Stimulated activated CD8-positive, alpha-beta memory T cell treated with anti-CD3 and anti-CD28 coated beads, Interleukin-2, amount 100 ng/mL, for 48 hours (primary cell): Measurements from ENCODE around the gene TMEM62.
"Not testable (repeated sequence)": the region's sequence is repeated elsewhere in the genome, so short reads cannot be mapped to it uniquely, and the experiment has no call there.

Experiments
- DNase-seq, 2 donors: peaks; one replicate each; pipeline ENCODE4 v3.0.0-alpha.2; 2020; ENCODE audit warnings: low read depth in 2 of 2

Gene TMEM62

GRCh38 chr15:43121863-43122262, 11.5 kb upstream of the TMEM62 start:
- no peak for DNase-seq

GRCh38 chr15:43125100-43125661, 8.2 kb upstream of the TMEM62 start:
- no peak for DNase-seq

GRCh38 chr15:43126356-43126755, 7.0 kb upstream of the TMEM62 start:
- no peak for DNase-seq

- no peak for DNase-seq
These were observed 5.6 kb upstream of the TMEM62 start for GRCh38 chr15:43127752-43128151.

- DNase-seq = not testable (repeated sequence)
These were observed 5.0 kb upstream of the TMEM62 start for GRCh38 chr15:43128174-43128979.

- DNase-seq = no peak
These were observed 4.4 kb upstream of the TMEM62 start for GRCh38 chr15:43128980-43129335.

GRCh38 chr15:43132830-43133429, 456 bp upstream of the TMEM62 start:
- no peak for DNase-seq

- DNase-seq = no peak
These were observed 810 bp downstream of the TMEM62 start for GRCh38 chr15:43134157-43134635.

GRCh38 chr15:43135351-43135750, 2.0 kb downstream of the TMEM62 start:
- no peak for DNase-seq

- DNase-seq = no peak
These were observed 10.0 kb downstream of the TMEM62 start for GRCh38 chr15:43143203-43143941.

GRCh38 chr15:43144512-43144911, 11.1 kb downstream of the TMEM62 start:
- no peak for DNase-seq

GRCh38 chr15:43146184-43146583, 12.8 kb downstream of the TMEM62 start:
- no peak for DNase-seq

- DNase-seq = no peak
These were observed 17.0 kb downstream of the TMEM62 start for GRCh38 chr15:43150191-43150929.

GRCh38 chr15:43151688-43152087, 18.3 kb downstream of the TMEM62 start:
- no peak for DNase-seq

GRCh38 chr15:43153269-43153668, 19.9 kb downstream of the TMEM62 start:
- DNase-seq = no peak

- DNase-seq = no peak
These were observed 32.5 kb downstream of the TMEM62 start for GRCh38 chr15:43165801-43166325.

- not testable (repeated sequence) for DNase-seq
These were observed 33.9 kb downstream of the TMEM62 start for GRCh38 chr15:43167261-43167660.

GRCh38 chr15:43168192-43169107, 35.1 kb downstream of the TMEM62 start:
- no peak for DNase-seq

GRCh38 chr15:43169888-43170287, 36.5 kb downstream of the TMEM62 start:
- no peak for DNase-seq

GRCh38 chr15:43175656-43176309, 42.4 kb downstream of the TMEM62 start:
- DNase-seq = not testable (repeated sequence)
